HG03460 (cell line): ENCODE results near the gene MAN1A2.

Experiments used
- ATAC-seq: cut with Tn5 transposase; IDR thresholded peaks from one replicate; pipeline ENCODE4 v1.9.1; 2021; ENCODE audit not compliant: unreplicated experiment

MAN1A2 gene

DNA sequence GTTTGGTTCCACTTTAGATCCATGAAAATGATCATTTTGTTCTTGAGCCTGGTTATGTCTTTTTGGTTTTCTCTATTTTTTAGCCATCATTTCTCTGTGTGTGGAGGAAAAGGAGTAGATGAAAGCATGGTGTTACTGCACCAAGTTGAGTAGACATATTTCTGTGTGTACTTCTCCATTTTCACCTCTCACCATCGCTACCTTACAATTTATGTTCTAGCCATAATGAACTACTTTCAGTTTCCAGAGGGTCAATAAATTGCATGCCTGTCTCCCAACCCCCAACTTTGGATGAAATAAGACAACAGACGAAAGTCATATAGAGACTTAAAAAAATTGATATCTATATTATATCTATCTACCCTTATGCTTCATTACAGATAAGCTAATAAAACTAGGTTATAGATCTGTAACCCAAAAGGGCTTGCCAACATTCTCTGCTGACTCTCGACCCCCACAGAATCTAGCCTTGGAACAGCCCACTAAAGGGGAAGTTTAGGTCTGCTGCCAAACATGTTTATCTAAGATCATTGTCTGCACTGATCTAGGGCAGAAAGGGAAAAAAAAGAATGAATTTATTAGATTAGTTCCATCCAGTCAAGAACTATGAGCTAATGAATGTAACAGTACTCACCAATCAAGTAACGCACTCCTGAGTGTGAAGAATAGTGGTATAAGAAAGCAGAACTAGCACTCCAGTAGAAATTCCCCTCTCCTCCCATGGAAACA, 7.5 kb upstream of the MAN1A2 start:
- ATAC-seq: no peak

DNA sequence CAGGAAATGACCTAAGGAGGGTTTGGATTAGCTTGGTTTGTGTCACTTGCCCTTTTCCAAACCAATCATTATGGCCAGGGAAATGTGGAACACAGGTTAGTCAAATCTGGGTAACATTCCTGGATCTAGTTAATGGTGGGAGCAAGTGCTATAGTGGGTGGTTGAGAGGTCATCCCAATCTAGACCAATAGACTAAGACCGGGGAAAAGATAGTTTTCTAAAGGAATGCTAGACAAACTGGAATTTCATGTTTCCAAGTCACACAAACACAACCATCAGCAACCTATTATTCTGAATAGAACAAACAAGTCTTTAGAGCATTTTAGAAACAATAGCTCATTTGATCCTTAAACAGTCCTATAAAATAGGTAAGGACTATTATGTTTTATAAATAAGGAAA, 4.3 kb upstream of the MAN1A2 start:
- no peak for ATAC-seq

DNA sequence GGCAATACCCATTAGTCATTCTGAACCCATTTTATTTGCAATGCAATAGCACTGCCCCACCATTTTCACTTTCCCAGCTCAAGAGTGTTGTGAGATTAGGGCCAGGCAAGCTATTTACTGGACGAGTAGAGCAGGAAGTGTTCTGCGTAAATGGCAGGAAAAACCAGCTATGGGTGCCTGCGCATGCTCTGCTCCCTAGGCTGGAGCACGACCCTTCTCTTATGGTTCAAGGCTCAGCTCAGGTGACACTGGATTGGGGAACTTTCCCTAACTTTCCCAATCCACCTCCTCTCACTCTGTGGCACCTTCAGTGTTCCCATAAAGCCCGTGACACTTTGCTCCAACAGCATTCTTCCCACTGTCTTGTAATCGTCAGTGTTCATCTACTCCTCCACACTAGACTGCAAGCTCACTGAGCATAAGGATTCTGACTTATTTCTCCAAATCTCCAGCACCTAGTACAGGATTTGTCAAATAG, 3.6 kb upstream of the MAN1A2 start:
- ATAC-seq: no peak

DNA sequence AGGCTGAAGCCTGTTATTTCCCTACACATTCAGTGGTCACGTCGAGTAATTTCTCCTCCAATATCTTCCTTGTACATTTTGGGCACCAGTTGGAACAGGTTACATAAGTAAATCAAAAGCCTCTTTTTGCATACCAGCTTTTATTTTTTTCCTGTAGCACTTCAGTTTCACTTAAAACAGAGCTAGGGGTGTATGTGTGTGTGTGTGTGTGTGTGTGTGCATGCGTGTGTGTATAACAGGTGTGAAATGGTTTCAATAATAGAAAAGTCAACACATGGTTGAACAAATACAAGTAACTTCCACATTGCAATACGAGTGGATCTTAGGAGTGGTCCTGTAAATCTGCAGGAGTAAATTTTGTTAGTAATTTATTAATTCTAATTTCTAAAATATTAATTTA, 3.0 kb upstream of the MAN1A2 start:
- no peak for ATAC-seq

DNA sequence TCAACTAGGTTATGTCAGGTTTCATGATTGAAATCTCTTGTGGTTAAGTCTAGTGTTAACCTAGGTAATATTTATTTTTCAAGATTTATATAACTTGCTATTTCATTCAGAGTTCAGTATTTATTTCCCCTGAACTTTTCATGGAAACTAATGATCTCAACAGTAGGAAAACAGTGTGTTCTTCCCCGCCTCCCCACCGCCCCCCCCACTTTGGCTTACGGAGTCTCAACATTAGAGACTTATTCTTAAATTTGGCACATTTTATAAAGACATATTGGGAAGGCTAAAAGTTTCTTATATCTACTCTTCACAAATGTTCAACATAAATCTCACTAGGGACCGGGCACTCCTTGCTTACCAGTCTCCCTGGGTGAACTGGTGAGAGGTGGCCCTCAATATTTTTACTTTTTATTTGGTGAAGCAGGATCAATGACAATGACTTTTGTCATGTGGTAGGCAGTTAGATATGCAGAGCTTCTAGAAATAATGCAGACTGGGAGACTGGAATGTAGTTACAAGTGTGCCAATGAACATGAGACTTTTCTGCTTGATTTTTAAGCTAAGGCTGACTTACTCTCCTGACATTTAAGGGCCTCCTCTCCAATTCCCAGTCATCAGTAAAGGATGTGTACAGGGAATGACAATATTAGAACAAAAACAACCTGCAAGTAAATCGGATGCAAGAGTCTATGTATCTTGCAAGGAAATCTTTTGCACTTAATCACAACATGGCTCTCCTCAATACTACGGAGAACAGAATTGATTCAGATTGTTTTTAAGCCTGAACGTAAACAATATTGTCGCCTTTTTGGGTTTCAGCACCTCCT, 1.7 kb upstream of the MAN1A2 start:
- no peak for ATAC-seq

DNA sequence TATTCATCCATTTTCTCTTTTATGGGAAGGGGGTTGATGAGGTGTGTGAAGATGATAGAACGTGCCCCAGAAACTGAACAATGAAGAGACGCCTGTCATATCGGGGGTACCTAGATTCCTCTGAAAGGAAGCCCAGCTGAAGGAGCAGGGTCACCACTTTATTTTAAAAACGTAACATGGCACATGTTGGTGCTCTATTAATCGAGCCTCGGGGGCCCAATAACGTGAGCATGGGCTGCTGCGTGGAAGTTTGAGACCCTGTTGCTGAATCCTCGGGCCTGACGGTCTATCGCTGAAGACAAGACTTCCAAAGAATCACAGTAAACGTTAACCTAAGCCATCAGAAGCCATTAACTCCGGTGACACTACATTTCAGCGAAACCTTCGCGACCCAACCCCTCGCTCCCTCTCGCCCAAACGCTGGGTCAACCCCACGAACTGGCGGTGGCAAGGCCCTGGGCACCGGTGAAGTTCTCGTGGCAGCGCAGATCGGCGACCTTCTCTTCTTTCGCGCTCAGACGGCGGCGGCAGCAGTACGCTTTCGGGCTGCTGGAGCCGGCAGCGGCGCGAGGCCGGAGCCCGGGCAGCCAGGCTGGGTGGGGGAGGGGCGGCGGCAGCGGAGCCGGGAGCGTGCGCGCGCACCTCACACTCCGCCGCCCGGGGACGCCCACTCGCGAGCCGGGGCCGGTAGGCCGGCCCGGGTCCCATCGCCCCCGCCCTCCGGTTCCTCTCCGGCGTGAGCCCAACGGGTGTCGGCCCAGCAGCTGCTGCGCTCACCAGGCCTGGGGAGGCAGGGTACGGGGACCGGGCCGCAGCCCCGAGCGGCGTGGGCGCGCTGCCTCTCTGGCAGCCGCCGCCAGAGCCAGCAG, 838 bp upstream of the MAN1A2 start:
- peak; percentile 41 for ATAC-seq

DNA sequence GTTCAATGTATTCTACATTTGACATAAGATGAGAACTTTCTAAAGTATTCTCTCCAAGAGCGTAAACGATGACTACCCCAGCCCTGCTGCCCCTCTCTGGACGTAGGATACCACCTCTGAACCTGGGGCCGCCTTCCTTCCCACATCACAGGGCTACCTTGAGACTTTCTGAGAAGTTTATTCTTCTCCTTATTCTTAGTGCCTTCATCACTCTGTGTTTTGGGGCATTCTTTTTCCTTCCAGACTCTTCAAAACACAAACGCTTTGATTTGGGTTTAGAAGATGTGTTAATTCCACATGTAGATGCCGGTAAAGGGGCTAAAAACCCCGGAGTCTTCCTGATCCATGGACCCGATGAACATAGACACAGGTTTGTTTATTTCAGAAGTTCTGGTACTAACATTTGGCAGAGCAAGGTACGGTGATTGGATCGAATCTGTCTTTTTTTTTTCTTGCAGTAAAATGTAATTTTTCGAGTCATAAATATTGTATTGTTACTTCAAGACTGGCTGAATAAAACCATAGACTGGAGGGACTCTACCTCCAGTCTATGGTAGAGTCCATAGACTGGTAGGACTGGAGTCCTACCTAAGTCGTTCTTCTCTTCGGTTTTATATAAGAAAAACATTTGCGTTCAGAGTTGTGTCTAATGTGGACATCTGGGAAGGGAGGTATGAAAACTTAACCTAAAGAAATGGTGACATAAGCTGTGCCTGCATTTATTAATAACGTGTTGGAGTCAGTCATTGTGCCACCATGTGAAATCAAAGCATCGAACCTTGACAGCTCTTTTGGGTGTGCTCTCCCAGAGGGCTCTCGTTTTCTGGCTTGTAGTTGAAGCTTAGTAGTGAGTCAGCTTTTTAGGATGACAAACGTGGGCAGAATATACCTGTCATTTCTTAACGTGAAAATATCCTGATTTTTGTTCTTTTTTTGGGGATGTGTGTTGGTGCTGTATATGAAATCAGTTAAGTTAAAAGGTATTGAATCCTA, 1.2 kb downstream of the MAN1A2 start:
- no peak for ATAC-seq

DNA sequence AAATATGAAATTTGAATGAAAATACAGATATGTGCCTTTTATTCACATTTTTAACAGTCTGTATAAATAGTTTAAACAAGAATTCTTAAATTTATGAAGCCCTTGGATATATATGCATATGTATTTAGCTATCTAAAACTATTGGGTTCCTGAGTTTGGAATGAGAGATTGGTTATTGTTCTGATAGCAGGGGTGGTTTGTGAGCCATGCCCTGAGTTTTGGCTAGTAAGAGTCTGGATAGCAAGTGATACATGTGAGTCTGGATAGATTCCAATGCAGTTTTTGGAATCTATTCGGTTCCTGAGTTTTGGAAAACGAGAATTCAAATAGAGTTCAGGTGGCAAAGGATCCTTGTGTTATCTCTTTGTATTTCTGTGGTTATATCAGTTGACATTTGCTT, 2.8 kb downstream of the MAN1A2 start:
- ATAC-seq: no peak

DNA sequence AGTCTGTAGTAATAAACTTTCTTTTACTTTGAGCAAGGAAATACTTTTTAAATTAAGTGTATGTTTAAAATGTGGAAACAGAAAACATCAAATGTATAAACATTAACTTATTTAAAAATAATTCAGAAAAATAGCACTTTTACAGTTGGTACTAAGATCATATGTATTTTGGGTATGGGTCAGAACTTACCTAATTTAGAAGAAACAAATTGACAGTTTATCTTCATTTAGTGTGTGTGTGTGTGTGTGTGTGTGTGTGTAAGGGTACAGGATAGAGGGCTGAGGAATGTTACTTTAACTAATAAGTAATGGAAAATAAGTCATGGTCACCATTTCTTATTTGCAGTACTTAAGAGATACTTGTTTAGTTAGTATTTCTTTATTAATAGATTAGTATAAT, 3.3 kb downstream of the MAN1A2 start:
- ATAC-seq: no peak

DNA sequence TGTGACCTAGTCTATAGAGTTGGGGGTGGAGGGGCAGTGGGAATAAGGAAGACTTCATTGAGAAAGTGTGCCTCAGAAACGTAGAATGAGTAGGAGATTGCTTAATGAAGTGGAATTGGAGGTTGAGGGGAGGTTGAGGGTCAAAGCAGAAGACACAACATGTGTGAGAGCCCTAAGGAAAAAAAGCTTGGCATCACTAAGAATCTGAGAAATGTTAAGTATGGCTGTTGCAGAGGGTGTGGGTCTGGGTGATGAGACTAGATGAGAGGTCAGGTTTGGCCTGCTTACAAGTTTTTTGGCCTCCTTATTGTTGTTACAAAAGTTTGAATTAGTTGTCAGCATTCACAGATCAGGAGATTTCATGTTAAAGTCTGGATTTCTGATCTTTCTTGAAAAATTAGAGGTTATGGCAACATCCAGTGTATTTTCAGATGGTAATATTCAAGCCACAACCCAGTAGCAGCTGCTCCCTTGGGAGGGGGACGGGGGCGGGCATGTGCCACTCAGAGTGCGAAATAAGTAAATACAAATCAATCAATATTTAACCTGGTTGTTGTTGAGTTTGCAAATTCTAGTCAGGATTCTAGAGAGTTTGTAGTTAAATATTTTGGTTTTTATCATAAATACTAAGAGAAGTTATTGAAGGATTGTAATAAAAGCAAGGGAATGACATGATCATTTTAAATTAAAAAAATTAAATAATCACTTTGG, 4.3 kb downstream of the MAN1A2 start:
- no peak for ATAC-seq

DNA sequence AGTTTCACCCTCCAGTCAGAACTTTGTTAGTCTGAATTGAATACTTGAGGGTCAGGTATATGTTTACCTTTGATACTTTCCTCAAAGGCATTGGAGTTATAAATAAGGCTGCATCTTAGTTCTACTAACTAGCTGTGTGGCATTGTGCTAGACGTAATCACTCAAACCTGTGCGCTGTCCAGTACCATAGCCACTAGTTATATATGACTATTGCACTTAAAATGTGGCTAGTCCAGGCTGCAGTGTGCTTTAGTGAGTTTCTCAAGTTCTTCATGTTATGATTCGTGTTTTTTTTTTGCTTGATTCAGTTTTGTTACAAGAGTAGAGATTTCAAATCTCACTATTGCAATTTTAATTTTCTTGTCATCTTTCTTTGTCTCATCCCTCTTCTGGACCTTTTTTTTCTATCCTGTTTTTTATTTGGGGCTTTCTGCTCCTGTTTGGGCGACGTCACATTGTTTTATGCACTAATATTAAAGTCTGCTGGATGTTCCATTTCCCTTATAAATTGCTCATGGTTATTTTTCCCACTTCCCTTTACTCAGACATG, 5.7 kb downstream of the MAN1A2 start:
- ATAC-seq: no peak

DNA sequence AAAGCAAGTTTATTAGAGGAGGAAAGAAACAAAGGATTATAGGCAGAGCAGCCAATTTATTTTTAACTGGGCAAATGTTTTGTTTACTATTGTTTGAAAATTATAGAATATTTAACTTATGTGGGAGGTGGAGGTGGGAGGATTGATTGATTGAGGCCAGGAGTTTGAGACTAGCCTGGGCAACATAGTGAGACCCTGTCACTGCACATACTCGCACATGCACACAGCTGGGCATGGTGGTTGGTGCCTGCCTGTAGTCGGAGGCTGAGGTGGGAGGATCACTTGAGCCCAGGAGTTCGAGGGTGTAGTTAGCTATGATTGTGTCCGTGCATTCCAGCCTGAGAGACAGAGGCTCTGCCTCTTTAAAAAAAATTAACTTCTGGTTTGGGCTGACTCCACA, 6.7 kb downstream of the MAN1A2 start:
- ATAC-seq: no peak

DNA sequence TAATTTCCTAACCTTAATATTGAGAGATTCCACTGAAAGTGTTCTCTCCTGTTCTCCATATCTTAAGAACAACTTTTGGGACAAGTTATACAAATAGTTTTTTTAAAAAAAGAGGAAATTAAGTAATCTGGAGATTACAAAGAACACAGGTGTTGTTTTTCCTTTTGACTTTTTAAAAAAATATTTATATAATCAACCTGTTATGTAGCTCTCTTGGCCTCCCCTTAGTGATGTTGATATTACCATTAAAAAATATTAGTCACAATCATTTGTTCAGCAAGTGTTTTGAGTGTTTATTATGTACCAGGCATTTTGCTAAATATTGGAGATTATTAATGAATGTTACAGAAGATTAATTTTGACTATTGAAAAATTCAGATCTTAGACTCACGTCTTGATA, 8.1 kb downstream of the MAN1A2 start:
- ATAC-seq: no peak

DNA sequence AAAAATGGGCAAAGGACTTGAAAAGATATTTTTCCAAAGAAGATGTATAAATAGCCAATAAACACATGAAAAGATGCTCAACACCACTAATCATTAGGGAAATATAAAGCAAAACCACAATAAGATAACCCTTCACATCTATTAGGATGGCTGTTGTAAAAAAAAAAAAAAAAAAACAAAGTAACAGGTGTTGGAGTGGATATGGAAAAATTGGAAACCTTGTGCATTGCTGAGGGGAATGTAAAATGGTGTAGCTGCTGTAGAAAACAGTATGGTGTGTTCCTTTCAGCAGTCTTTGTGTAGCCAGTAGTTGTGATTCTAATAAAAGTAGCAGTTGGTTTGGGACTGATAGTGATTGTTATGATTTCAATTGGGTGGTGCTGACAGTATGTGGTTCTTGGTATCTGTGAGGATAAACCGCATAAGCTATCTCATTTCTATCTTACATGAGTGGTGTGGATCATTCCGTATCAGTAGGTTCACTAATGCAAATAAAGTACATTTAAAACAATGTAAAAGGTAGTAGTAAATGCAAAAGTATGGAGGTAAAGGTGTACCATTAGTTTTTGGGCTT, 19.9 kb downstream of the MAN1A2 start:
- no peak for ATAC-seq

DNA sequence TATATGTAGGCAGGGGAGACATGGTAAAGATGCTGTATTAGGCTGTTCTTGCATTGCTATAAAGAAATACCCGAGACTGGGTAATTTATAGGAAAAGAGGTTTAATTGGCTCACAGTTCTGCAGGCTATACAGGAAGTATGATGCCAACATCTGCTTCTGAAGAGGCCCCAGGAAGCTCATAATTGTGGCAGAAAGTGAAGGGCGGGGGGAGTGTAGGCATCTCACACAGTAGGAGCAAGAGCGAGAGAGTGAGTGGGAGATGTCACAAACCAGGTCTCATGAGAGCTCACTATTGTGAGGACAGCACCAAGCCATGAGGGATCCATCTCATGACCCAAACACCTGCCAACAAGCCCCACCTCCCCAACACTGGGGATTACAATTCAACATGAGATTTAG, 21.1 kb downstream of the MAN1A2 start:
- ATAC-seq: no peak

DNA sequence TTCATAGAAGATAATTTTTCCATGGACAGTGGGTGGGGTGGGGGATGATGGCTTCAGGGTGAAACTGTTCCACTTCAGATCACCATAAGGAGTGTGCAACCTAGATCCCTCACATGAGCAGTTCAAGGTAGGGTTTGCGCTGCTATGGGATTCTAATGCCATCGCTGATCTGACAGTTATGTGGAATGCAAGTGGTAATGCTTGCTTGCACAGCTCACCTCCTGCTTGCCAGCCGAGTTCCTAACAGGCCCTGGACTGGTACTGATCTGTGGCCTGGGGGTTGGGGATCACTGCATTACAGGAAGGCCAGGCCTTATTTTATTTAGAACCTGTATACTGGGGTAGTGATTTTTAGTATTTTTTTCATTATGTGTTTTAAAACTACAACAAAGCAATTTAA, 22.0 kb downstream of the MAN1A2 start:
- no peak for ATAC-seq

DNA sequence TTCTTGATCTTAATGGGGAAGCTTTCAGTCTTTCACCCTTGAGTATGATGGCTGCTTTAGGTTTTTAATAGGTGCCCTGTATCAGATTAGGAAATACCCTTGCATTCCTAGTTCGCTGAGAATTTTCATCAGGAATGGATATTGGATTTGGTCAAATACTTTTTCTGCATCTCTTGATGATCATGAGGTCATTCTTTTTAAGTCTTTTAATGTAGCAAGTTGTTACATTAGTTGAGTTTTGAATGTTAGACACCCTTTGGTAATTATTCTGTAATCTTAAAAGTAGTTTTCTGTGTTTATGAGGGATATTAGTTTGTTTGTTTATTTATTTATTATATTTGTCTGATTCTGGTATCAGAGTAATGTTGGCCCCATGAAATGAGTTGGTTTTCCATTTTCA, 22.5 kb downstream of the MAN1A2 start:
- ATAC-seq: no peak

DNA sequence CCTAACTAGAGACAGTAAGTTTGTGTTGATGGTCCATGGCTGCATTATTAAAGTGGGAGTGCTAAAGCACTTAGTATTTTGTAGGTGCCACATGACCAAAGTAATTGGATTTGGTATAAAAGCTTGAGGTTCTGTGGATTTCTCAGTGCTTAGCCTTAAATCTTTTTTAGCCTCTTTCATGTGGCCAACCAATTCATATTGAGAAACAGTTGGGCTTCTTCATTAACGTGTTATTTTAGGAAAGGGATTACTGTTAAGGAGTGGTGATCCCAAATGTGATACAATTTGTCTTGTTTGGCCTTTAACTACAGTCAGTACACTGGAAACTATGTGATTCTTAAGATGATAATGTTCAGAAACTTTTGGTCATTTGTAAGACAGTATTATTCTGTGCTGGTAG, 25.5 kb downstream of the MAN1A2 start:
- ATAC-seq: no peak

DNA sequence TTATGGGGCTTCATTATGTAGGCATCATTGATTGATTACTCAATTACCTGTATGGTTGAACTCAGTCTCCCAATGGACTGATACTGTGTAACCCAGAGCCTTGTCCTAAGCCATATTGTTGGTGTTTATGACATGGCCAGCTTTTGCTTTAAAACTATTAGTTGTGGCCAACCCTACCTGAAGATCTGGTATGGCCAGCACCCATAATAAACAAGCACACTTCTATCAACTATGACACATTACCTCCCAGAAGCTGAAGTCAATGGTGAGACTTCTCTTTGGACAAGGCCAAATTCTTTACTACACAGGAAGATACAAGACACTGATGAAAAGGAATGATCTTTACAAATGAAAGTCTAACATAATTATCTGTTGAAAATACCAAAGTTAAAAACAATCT, 28.8 kb downstream of the MAN1A2 start:
- ATAC-seq: no peak
